Activated CD4-positive, alpha-beta T cell treated with anti-CD3 and anti-CD28 coated beads, Interleukin-2, amount 50 U/mL, for 1 hour (primary cell): ENCODE results near the gene FBLN1.
"Not testable (repeated sequence)": the region's sequence is repeated elsewhere in the genome, so short reads cannot be mapped to it uniquely, and the experiment has no call there.

Experiments used
- DNase-seq: peaks from one replicate; pipeline ENCODE4 v3.0.0-alpha.2; 2020

The FBLN1 gene

DNA sequence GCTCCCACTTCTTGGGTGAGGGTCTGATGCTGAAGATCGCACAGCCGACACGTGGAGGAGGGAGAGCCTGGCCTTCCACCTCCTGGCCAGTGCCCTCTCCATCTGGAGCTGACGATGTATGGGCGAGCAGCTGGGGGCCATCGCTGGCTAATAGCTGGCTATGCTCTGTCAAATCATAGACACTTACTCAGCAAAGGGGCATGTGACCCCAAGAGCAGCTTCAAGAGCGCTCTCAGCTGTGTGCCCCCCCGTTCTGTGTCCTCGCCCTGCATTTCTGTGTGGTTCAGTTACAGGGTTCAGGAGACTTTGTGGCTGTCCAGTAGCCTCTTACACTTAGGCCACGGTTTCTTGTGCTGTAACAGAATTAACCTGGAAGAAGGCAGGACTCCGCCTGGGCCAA is 26.4 kb downstream of the FBLN1 start:
- no peak for DNase-seq

DNA sequence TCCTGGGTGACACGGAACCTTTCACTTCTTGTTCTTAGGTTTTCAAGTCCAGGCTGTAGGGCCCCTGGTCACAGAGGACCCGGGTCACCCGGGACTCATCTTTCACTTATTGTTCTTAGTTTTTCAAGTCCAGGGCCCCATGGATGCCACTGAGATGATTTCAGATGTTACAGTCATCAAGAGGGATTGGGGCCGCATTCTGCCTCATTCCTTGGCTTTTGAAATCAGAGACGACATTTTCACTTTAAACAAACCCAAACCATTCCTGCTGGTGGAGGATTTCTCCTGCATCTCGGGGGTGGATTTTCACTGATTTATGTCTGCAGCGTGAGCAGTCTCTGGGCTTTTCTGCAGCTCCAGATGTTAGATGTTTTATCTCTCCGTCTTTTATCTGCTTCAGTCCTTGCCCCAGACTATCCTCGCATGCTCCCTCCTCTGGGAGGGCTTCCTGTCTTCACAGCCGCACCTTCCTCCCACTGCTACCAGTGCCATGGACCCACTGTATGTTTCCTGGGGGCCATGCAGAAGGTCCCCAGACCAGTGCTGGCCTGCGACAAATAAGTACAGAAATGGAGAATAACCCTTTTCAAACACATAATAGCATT is 27.4 kb downstream of the FBLN1 start:
- DNase-seq: no peak

DNA sequence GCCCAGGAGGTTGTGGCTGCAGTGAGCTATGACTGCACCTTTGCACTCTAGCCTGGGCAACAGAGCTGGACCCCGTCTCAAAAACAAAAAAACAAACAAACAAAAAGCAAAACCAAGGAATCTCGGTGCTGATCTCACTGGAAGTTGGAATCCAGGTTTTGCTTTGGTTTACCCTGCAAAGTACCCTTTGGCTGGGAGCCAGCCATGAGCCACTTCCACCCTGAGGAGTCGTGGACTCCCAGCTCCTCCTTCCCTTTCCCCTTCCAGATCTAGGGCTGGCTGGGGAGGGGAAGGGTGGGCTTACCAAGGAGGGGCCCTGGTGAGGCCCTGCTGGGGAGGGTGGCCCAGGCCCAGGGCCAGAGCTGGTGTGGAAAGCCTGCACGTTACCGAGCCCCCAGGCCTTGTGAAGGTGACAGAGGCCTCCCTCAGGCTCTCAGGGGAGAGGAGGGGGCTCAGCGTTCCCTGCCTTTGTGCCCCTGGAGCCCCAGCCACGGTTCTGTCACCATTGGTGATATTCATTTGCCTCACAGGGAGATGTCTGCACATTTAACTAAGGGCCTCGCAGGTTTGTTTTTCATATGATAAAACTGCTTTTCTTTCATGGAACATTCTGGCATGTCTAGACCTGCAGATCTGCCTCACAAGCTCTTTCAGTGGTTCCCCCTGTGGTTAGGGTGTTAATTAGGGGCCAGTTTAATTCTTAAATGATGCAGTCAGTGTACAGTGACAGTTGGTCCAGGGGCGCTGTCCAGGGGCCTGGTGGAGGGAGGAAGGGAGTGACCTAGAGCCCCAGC is 29.0 kb downstream of the FBLN1 start:
- DNase-seq: no peak

DNA sequence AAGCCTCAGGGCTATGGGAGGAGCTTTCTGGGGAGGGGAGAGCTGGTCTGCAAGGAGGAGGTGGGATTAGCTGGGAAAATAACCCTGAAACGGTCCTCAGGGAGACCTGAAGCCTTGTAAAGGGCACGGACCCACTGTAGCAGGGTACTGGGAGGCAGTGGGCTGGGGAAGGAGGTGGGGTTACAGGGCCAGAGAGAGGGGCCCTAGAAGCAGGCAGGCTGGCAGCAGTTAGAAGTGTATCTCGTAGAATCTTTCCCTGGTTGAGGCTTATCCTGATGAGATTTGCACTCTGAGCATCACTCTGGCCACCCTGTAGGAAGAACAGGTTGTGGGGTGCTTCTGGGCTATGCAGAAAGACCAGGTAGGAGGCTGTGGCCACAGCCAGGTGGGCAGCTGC is 29.6 kb downstream of the FBLN1 start:
- DNase-seq: no peak

DNA sequence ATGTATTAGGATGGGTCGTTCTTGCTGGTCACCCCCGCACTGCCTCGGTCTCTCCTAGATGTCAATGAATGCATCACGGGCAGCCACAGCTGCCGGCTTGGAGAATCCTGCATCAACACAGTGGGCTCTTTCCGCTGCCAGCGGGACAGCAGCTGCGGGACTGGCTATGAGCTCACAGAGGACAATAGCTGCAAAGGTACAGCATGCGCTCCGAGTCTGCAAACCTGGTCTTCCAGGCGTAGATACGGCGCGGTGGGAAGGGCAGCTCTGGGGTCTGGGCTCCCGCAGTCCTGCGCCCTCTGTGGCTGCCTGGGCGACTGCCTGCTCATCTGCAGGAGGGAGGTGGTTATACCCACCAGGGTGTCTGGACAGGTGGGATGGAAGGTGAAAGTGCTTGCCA is 31.0 kb downstream of the FBLN1 start:
- no peak for DNase-seq

DNA sequence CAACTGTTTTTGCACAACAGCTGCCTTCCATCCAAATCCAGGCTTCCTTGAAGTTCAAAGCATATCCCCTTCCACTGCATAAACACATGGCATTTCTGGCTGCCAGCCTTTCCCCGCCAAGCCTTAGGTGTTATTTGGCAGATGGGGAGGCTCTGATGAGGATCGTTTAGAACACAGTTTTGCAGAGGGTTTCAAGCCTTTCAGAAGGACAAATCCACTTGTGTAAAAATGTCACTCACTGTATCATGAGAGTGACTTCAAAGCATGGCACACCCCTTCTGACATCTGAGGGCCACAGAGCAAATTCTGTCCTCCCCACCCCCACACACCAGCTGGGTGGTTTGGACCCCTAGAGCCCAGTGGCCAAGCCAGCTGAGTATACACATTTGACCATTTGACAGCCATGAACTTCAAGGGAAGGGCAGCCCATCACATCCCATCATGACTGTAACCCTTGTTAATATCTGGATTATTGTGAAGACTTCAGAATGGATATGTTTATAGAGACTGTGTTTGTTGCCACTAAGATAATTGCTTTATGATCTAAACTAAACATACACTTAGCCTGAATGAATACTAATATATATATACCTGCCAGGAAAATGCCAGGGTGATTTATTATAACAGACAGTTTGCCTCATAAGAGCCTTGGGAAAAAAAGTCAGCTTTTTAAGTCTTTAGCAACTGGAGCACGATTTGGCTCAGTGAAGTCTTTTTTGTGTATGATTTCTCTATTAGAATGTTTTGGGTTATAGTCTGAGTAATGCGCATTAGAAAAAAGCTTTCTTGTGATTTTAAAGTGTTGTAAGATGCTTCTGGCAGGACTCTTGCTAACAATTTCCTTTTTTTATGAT is 31.9 kb downstream of the FBLN1 start:
- DNase-seq: no peak

DNA sequence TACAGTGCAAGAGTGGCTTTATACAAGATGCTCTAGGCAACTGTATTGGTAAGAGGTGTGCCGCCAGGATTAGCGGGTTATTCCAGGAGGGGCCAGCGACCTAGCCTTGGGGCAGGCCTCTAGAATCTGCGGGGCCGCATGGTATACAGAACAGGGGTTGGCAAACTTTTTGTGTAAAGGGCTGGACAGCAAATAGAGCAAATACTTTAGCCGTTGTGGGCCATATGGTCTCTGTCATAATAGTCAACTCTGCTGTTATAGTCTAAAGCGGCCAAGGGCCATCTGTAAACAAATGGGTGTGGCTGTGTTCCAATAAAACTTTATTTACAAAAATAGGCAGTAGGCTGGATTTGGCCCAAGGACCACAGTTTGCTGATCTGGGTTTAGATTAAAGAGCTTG is 32.6 kb downstream of the FBLN1 start:
- no peak for DNase-seq

DNA sequence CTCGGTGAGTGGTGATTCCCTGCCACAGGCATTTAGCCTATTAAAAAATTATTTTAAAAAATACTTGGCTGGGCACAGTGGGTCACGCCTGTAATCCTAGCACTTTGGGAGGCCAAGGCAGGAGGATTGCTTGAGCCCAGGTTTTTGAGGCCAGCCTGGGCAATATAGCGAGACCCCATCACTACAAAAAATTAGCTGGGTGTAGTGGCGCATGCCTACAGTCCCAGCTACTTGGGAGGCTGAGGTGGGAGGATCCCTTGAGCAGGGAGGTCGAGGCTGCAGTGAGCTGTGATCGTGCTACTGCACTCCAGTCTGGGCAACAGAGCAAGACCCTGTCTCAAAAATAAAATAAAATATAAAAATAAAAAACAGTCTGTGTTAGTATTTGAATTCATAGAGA is 33.2 kb downstream of the FBLN1 start:
- DNase-seq: not testable (repeated sequence)

DNA sequence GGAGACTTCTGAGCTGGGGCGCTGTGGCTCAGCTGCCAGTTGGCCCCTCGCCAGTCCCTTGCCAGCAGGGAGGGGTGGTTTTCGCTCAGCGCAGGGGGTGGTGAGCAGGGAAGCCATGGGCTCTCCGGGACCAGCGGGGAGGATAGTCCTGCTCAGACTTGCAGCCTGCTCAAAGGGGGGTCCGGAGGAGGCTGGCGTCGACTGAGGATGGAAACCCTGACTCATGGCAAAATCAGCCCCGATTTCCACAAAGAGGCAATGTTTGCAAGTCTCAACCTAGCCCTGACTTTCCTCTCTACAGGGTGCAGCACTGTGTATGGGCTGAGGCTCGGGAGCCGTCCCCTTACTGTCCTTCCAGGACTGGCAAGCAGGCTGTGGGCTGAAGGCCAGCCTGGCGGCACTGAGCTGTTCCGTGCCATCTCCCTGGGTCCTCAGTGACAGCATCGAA is 35.1 kb downstream of the FBLN1 start:
- no peak for DNase-seq

DNA sequence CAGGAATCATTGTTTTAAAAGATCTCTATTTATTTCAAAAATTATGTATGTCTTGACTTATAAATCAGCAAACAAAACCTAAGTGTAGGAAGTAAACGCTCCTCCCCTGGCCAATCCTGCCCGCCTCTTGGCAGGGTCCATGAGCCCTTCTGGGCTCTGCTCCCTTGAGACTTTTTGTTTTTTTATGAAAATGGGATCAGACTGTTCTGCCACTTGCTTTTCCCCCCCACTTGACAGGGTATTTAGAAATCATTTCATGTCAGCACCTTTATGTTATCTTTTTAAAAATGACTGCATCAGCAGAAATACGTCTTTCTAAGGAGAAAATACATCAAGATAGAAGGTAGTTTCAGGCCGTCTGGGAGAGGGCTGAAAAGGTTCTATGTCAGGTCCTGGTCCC is 35.6 kb downstream of the FBLN1 start:
- DNase-seq: no peak

DNA sequence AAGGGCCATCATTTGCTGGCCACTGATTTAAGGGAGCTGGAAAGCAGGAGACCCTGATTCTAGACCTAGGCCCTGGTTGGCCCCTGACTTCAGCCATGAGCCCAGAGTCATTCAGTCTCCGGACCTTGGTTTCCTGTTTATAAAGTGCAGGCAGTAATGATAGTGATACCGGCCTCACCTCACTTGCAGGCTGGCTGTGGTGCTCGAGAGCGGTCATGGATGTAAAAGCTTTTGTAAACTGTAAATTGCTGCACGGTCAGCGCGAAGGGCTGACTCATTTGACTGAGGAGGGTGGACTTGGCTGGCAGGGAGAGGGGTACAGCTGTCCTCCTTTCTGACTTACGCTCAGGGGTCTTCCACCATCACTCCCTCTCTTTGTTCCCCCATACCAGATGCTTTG is 37.4 kb downstream of the FBLN1 start:
- no peak for DNase-seq

DNA sequence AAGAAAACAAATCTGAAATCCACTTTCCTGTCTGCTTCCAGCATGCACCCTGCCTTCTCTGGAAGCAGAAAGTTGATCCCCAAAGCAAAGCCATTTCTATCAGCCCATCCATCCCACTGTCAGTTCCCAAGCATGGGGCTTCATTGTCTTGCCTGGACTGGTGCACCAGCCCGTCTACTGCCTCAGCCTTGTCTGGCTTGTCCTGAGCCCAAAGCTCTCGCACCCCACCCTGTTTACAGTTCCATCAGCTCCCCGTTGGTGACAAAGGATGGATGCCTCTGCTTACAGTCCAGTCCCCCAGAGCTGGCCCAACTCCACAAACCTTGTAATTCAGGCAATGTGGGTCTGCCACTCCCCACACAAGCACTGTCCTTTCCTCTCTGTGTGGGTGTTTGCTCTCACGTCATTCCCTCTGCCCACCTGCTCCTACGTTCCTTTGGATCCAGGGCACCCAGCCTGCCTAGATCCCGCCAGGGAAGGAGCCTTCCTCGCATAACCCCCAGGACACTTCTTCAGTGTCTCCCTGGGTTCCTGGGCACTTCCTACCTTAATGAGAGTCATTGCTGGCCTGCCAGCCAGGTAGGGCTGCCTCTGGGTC is 38.8 kb downstream of the FBLN1 start:
- DNase-seq: no peak

DNA sequence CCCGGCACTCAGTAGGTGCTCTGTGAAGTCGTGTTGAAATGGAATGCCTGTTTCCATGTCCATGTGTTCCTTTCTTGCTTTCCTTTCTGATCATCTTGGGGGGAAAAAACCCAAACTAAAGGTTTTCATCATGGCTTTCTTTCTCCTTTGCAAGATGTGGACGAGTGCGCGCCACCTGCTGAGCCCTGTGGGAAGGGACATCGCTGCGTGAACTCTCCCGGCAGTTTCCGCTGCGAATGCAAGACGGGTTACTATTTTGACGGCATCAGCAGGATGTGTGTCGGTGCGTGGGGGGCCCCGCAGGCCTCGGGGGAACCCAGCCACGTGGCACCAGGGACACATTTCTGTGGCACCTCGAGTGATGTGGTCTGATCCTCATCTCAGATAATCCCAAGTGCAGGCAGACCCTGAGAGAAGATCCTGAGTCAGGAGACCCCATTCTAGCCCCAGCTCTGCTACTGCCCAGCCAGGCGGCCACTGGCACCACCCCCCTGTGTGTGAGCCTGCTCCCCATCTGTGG is 39.4 kb downstream of the FBLN1 start:
- no peak for DNase-seq

DNA sequence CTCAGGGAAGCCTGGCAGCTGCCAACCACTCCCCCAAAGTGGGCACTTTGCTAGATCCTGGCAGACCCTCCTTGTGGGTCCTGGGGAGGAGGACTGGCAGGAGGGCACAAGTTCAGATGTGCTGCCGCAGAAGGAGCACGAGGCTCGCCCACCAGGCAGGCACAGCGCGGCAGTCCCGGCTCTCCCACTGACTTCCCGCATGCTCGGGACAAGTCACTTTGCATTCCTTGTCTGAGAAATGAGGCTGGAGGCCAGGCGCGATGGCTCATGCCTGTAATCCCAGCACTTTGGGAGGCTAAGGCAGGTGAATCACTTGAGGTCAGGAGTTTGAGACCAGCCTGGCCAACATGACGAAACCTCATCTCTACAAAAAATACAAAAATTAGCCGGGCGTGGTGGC is 40.1 kb downstream of the FBLN1 start:
- not testable (repeated sequence) for DNase-seq

DNA sequence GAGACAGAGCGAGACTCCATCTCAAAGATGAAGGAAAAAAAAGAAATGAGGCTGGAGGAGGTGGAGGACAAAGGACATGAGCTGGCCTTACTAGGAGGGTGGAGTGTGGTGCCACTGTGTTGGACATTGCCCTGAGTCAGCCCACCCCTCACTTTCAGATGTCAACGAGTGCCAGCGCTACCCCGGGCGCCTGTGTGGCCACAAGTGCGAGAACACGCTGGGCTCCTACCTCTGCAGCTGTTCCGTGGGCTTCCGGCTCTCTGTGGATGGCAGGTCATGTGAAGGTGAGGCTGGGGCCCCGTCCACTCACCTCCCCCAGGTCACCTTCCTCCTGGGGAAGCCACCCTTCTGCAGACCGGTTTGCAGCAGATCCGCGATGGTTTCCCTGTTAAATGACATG is 40.6 kb downstream of the FBLN1 start:
- DNase-seq: no peak

DNA sequence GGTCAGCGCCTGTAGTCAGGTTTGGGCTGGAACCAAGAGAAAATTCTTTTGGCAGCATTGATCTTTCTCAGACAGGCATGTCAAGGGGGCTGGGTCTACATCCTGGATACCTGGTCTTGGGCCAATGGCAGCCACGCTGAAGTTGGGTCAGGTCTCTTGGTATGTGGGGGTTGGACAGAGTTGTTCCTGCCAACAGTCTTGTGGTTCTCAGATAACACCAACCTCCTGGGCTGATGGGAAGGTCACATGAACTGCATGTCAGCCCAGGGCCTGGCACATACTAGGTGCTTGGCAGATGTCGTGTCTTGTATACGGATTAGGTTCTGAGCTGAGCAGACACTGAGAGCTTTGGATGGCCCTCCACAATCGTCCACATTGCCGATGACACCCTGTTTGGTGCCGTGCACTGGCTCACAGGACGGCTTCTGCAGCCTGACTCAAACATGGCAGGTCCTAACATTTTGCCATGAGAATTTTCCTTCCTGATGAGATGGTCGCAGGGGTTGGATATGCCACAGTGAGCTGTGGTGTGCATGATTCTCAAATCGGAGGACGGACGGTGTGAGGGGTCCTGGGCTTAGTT is 42.0 kb downstream of the FBLN1 start:
- DNase-seq: no peak

DNA sequence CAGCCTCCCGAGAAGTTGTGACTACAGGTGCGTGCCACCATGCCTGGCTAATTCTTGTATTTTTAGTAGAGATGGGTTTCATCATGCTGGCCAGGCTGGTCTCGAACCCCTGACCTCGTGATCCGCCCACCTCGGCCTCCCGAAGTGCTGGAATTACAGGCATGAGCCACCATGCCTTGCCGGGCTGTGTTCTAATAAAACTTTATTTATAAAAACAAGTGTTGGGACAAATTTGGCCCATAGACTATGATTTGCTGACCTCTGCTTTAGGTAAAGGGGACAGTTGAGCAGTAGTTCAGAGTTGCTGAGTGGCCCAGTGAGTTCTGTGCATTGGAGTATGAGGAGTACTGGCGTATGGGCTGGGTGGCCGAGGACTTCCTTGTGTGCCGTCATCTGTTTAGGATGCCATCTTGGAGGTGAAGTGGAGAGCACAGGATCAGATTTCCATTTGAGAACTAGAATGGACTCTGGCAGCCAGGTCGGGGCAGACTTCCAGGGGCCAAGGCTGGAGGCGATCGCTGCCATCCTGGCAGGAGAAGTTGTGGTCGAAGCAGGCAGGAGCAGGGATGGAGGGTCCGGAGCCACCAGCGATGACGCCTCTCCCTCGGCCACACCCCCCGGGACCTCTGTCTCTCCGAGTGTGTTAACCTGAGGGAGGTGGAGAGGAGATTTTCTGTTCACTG is 43.8 kb downstream of the FBLN1 start:
- no peak for DNase-seq

DNA sequence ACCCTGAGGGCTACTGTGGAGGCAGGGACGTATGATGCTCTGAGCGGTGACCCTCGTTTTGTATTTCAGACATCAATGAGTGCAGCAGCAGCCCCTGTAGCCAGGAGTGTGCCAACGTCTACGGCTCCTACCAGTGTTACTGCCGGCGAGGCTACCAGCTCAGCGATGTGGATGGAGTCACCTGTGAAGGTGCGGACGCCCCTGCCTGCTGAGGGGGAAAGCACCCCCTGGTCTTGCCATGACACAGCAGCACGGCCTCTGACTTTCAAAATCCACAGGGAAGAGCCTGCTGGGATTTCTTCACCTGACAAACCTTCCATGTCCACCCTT is 44.3 kb downstream of the FBLN1 start:
- DNase-seq: no peak

DNA sequence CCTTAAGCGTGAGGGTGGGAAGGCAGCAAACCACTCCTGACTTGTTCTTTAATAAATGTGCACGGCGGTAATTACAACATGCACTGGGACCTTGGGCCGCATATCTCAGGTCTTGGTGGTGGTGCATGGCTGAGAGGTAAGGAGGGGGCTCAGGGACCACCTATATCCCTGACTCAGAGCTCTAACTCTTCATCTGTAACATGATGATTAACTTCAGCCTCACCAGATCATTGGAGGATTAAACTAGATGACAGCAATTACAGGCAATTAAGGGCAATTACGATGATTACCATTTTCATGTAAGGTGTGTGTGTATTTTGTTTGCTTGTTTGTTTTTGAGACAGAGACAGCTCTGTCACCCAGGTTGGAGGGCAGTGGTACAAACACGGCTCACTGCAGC is 45.0 kb downstream of the FBLN1 start:
- no peak for DNase-seq

DNA sequence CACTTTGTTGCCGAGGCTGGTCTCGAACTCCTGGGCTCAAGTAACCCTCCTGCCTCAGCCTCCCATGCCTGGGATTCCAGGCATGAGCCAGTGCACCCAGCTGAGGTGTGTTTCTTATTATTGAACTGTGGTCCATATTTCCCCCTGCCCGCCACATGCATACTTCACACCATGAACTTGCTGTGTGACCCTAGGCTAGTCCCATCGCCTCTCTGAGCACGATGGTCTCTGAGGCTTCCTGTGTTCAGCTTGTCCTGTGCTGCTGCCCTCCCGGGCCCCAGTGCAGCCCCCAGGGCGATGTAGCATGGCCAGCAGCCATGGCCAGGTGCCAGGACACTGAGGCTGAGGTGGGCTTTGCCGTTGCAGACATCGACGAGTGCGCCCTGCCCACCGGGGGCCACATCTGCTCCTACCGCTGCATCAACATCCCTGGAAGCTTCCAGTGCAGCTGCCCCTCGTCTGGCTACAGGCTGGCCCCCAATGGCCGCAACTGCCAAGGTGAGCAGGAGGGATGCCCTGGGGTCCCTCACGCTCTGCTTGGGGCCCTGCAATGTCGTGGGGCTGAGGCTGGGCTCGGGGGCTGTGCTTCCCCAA is 45.7 kb downstream of the FBLN1 start:
- DNase-seq: no peak

DNA sequence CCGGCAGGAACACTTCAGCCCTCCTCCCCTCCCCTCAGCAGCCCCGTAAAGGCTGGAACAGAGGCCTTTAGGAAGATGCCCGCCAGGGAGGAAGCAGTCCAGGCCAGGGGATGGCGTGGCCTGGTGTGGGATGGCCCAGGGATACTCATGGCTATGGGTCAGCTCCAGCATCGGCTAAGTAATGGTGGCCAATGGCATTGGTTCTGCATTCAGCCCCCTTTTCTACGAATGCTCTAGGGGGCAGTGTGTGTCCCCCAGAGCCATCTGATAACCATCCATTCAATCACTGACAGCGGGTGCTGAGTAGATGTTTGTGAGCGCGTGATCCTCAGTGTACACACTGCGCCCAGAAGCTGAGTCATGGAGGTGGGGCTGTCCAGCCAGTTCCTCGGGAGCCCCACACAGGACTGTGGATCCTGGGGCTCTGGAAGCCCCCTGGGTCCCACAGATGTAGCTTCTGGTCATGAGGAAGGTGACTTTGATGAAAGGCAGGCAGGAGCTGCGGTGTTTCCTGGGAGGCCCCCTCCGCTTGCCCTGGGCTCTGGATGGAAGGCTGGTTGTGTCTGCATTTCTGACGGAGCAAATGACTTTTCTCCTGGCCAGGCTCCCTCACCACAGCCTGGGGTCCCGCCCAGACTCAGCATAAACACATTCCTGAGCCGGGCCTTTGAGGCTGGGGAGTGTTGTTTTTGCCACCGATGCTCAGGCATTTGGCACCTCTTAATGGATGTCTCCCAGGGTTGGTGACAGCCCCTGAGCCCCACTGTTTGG is 46.5 kb downstream of the FBLN1 start:
- DNase-seq: no peak
